GM19455 (cell line): ENCODE data around the gene DPYD.

ENCODE experiments used
- ATAC-seq: cut with Tn5 transposase; IDR thresholded peaks from one replicate; pipeline ENCODE4 v1.9.1; 2021; ENCODE audit not compliant: unreplicated experiment

The DPYD gene

GRCh38 chr1:97332716-97333115 is 588.1 kb downstream of the DPYD start:
- ATAC-seq = no peak

- ATAC-seq = no peak
Measured at GRCh38 chr1:97331165-97331564, 589.7 kb downstream of the DPYD start.

GRCh38 chr1:97314685-97315084 is 606.1 kb downstream of the DPYD start:
- no peak for ATAC-seq

- ATAC-seq = no peak
Measured at GRCh38 chr1:97308131-97308530, 612.7 kb downstream of the DPYD start.

- no peak for ATAC-seq
Measured at GRCh38 chr1:97307568-97307967, 613.3 kb downstream of the DPYD start.

GRCh38 chr1:97307151-97307550 is 613.7 kb downstream of the DPYD start:
- ATAC-seq = no peak

GRCh38 chr1:97306504-97306903 is 614.3 kb downstream of the DPYD start:
- no peak for ATAC-seq

GRCh38 chr1:97304366-97304765 is 616.5 kb downstream of the DPYD start:
- ATAC-seq = no peak

GRCh38 chr1:97298966-97299365 is 621.9 kb downstream of the DPYD start:
- no peak for ATAC-seq

GRCh38 chr1:97297611-97298010 is 623.2 kb downstream of the DPYD start:
- ATAC-seq = no peak

GRCh38 chr1:97281962-97282361 is 638.9 kb downstream of the DPYD start:
- ATAC-seq = no peak

- ATAC-seq = no peak
Measured at GRCh38 chr1:97277891-97278654, 642.8 kb downstream of the DPYD start.

- ATAC-seq = no peak
Measured at GRCh38 chr1:97271916-97272788, 648.7 kb downstream of the DPYD start.

- no peak for ATAC-seq
Measured at GRCh38 chr1:97270508-97271307, 650.1 kb downstream of the DPYD start.

GRCh38 chr1:97265630-97266029 is 655.2 kb downstream of the DPYD start:
- no peak for ATAC-seq

GRCh38 chr1:97262842-97263241 is 658.0 kb downstream of the DPYD start:
- no peak for ATAC-seq

GRCh38 chr1:97258597-97258996 is 662.2 kb downstream of the DPYD start:
- ATAC-seq = no peak

GRCh38 chr1:97254731-97255463 is 665.9 kb downstream of the DPYD start:
- ATAC-seq = no peak

- ATAC-seq = no peak
Measured at GRCh38 chr1:97252925-97253324, 667.9 kb downstream of the DPYD start.

- ATAC-seq = no peak
Measured at GRCh38 chr1:97252076-97252475, 668.8 kb downstream of the DPYD start.

- no peak for ATAC-seq
Measured at GRCh38 chr1:97247196-97247595, 673.6 kb downstream of the DPYD start.
